HPDE6-E6E7 (cell line): Measurements from ENCODE around the gene ALK.
A peak's percentile ranks its signal among the peaks of the same experiment; 100 is the strongest.

Source experiments
- DNase-seq: peaks from one replicate; pipeline ENCODE4 v3.0.0; 2011; ENCODE audit warnings: missing footprints; ENCODE audit errors: extremely low spot score

ALK gene

DNA sequence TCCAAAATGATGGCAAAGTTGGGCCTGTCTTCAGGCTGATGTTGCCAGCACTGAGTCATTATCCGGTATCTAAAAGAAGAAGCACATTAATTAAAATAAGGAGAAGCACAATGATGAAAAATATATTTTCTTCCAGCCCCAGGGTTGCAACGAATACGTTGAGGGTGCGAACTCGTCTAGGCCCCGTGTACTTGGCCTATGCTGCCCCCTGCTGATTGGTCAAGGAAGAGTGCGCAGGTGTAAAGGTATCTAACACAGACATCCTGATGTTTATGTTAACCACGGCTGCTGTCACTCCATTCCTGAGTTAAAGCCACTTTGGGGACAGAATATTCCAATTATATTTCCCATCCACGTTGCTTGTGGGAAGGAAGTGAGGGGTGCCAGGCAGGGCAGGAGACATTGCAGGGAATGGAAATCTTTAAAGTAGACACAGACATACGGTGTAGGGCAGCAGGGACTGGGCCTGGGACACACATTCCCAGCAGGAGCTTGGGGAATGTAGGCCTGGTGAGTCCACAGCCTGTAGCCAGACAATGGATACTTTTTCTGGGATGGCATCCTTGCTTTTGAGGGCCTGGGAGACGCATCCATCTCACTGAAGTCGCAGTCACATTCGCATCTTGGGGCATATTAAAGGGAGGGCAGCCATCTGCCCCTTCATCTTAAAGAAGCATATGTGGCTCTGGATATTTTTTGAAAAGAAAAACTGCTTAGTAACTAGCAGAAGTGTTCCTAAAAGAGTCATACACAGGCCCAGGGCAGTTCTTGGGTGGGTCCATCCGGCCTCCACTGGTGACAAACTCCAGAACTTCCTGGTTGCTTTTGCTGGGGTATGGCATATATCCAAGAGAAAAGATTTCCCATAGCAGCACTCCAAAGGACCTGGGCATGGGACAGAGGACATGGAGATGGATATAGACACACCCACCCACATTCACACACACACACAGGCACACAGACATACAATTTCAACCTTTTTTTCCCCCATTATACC is 724.3 kb downstream of the ALK start:
- DNase-seq, result peak; percentile 59

DNA sequence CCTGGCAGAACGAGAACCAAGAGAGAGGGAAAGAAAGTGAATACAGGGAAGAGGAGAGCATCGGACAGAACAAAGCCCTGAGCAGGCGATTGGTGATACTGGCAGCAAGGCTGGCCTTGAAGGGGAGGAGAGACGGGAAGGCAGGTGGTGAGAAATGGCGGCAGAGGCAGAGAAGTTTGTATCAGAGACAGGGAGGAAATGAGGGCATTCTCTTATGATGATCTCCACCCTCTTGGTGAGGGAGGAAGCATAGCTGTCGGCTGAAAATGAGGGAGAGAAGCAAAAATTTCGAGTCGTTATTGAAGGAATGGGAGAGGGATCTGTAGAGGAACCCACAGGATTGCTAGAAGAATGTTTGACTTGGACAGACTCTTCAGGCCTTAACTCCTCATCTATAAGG is 725.6 kb downstream of the ALK start:
- no peak for DNase-seq

- DNase-seq, result no peak
These were observed 727.7 kb downstream of the ALK start for GRCh38 chr2:29193681-29194080.

- DNase-seq, result no peak
These were observed 728.3 kb downstream of the ALK start for GRCh38 chr2:29193111-29193510.

DNA sequence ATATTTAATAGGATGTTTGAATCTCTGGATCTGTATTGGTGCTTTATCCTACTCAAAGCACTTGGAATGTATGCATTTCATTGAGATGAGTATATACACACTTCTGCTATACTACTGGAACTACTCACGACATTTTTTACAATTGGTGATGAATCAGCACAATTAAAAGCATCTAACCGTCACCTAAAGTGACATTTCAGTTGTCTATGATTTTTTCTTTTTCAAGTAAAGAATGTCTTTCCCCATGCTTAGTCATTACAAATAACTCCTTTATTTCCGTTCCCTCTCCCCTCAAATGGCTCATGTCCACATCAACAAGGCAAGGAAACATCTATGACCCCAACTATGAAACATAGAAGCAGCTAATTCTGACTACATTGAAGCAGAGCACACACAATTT is 728.9 kb downstream of the ALK start:
- DNase-seq, result no peak

- DNase-seq, result no peak
These were observed 729.6 kb downstream of the ALK start for GRCh38 chr2:29191817-29192216.

GRCh38 chr2:29189052-29189451 is 732.3 kb downstream of the ALK start:
- DNase-seq, result no peak

- no peak for DNase-seq
These were observed 733.5 kb downstream of the ALK start for GRCh38 chr2:29187926-29188325.

DNA sequence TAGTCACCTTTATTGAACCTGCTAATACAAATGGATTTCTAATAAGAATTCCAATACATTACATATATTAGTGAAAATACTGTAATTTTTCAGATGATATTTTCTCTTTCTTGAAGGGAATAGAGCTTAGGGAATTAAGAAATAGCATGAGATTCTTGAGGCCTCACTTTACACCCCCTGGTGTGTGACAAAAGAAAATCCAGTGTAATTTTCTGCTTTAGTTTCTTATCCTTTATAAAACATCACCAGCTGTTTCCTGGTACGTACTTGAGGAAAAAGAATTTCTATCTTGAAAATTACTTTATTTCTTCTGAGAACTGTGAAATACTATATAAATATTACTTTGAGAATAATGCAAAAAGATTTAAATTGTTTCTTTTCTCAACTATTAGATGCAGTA is 734.6 kb downstream of the ALK start:
- no peak for DNase-seq

GRCh38 chr2:29184531-29184930 is 736.9 kb downstream of the ALK start:
- no peak for DNase-seq

GRCh38 chr2:29182920-29183319 is 738.5 kb downstream of the ALK start:
- DNase-seq, result no peak

DNA sequence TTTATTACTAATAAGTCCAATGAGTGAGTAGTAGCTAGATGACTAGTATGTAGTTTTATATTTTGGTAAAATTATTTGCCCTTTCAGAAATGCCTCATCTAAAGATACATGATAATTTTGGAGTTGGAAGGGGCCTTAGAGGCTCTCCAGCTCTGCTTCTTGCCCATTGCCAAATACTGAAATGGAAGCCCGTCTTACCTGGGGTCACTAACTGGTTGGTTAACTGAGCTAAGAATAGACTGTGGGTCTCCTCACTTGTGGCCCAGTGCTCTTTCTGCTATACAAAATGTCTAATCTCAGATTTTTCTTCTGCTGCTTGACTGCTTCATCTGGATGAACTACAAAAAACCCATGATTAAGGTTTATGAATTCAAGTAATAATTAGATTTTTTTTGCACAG is 739.1 kb downstream of the ALK start:
- DNase-seq, result no peak

DNA sequence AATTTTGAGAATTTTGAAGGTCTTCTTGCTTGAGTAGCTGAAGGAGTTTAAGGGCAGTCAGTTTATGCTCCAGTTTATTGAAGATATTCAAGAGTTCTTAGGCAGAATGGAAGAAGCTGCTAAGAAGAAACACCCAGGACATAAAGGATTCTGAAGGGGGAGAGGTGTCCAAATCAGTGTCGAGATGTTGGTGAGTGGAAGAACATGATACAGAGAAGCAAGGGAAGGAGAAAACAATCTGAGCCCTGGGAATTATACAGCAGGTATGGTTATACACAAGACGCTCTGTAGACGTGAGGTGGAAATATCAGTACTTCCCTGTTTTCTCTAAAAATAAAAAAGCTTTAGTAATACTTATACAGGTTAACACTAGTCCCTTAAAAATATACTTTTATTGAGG is 746.0 kb downstream of the ALK start:
- DNase-seq, result no peak

- DNase-seq, result no peak
These were observed 746.4 kb downstream of the ALK start for GRCh38 chr2:29174937-29175336.

- no peak for DNase-seq
These were observed 754.9 kb downstream of the ALK start for GRCh38 chr2:29166242-29167039.

DNA sequence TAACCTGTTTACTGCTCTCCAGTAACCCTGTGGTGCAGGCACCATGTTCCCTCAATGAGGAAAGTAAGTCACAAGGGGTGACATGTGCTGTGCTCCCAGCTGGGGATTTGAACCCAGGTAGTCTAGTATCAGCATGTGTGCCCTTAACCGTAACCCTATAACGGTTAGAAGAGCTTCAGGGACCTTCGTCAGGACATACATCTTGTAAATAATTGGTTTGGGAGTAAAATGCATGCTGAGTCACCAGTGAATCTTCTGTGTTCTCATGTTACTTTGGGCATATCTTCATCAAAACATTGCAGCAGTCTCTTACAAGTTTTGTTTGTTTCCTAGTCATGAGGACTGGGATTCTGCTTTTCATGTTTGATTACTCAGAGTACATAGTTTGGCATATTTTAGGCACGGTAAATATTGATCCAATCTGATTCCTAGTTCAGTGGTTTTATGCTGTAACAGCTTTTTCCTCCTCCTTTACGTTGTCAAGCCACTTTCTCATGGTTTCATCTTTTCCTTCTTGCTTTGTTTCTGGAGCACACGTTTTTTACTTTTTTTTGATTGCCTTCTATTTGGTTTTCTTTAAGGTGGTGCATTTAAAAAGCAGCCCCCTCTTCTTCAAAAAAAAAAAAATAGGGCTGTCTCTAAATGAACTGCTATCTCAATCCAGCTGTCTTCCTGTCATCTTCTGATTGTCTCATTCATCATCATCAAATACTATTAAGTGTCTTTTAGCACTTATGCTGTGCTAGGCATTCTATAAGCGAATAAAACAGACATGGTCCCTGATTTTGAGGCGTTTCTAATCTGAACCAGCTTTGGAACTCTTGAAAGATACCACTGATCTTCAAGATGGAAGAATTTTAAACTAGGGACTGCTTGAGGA is 755.8 kb downstream of the ALK start:
- DNase-seq, result peak; percentile 31

DNA sequence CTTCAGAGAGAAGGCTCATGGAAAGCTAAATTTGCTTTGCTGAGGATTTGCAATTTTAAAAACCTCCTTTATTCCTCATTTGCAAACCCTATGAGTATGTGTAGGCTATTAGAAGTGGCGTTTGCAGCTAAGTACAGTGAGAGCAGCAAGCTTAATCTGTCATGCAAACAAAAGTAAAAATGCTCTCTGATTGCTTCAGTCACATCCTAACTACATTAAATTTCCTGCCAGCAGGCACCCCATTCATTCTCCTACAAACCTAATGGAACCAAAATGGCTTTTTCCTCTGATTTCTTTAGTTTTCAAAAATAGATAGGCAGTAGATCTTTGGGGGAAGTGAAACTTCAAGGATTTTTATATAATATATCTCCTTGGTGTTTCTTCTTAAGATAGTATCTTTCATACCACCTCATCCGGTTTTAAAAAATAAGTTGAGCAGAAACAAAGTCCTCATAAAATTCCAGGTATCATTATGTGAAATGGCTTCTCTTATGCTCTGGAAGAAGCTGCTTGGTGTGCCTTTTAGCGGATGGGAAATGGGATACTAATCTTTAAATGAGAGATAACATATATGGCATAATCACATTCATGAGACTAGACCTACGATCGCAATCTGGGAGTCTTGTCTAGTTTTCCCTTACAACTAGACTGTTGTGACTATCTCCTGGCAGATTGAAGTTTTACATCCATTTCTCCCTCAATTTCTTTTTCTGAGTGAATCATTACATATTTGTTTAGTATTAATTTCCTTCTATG is 757.1 kb downstream of the ALK start:
- DNase-seq, result no peak

GRCh38 chr2:29162204-29162928 is 759.0 kb downstream of the ALK start:
- no peak for DNase-seq

GRCh38 chr2:29160184-29160583 is 761.2 kb downstream of the ALK start:
- no peak for DNase-seq

GRCh38 chr2:29159125-29159524 is 762.3 kb downstream of the ALK start:
- no peak for DNase-seq
